Measurements from ENCODE around the gene SHROOM3. TPM values are rescaled to one million over a fixed set of nuclear protein-coding genes. Genes with fewer than 3 reads are reported as not detected.

The SHROOM3 gene
- total and polyA plus RNA-seq, 2 experiments from 2014 or later, result 11.3 to 73.5 TPM

DNA sequence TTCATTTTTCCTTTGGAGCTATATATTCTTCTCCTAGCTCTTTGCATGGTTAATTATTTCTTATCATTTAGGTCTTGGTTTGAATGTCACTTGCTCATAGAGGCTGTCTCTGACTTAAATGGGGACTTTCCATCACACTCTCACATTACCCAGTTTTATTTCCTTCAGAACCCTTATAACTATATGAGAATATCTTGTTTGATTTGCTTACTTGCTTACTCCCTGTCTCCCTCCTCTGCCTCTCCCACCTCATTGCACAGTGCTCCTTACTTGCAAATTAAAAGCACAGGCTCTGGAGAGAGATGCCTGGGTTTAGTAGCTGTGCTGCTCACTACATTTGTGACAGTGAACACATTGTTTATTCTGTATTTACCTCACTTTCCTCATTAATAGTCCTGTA lies 288.3 kb downstream of the SHROOM3 start (continued):
- TF ChIP-seq, protein P1, sequence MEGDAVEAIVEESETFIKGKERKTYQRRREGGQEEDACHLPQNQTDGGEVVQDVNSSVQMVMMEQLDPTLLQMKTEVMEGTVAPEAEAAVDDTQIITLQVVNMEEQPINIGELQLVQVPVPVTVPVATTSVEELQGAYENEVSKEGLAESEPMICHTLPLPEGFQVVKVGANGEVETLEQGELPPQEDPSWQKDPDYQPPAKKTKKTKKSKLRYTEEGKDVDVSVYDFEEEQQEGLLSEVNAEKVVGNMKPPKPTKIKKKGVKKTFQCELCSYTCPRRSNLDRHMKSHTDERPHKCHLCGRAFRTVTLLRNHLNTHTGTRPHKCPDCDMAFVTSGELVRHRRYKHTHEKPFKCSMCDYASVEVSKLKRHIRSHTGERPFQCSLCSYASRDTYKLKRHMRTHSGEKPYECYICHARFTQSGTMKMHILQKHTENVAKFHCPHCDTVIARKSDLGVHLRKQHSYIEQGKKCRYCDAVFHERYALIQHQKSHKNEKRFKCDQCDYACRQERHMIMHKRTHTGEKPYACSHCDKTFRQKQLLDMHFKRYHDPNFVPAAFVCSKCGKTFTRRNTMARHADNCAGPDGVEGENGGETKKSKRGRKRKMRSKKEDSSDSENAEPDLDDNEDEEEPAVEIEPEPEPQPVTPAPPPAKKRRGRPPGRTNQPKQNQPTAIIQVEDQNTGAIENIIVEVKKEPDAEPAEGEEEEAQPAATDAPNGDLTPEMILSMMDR (conservative IDR thresholded peaks at IDR 0.05; ENCODE audit: low read depth in 2 of 2), result no peak
- TF ChIP-seq, protein P2, sequence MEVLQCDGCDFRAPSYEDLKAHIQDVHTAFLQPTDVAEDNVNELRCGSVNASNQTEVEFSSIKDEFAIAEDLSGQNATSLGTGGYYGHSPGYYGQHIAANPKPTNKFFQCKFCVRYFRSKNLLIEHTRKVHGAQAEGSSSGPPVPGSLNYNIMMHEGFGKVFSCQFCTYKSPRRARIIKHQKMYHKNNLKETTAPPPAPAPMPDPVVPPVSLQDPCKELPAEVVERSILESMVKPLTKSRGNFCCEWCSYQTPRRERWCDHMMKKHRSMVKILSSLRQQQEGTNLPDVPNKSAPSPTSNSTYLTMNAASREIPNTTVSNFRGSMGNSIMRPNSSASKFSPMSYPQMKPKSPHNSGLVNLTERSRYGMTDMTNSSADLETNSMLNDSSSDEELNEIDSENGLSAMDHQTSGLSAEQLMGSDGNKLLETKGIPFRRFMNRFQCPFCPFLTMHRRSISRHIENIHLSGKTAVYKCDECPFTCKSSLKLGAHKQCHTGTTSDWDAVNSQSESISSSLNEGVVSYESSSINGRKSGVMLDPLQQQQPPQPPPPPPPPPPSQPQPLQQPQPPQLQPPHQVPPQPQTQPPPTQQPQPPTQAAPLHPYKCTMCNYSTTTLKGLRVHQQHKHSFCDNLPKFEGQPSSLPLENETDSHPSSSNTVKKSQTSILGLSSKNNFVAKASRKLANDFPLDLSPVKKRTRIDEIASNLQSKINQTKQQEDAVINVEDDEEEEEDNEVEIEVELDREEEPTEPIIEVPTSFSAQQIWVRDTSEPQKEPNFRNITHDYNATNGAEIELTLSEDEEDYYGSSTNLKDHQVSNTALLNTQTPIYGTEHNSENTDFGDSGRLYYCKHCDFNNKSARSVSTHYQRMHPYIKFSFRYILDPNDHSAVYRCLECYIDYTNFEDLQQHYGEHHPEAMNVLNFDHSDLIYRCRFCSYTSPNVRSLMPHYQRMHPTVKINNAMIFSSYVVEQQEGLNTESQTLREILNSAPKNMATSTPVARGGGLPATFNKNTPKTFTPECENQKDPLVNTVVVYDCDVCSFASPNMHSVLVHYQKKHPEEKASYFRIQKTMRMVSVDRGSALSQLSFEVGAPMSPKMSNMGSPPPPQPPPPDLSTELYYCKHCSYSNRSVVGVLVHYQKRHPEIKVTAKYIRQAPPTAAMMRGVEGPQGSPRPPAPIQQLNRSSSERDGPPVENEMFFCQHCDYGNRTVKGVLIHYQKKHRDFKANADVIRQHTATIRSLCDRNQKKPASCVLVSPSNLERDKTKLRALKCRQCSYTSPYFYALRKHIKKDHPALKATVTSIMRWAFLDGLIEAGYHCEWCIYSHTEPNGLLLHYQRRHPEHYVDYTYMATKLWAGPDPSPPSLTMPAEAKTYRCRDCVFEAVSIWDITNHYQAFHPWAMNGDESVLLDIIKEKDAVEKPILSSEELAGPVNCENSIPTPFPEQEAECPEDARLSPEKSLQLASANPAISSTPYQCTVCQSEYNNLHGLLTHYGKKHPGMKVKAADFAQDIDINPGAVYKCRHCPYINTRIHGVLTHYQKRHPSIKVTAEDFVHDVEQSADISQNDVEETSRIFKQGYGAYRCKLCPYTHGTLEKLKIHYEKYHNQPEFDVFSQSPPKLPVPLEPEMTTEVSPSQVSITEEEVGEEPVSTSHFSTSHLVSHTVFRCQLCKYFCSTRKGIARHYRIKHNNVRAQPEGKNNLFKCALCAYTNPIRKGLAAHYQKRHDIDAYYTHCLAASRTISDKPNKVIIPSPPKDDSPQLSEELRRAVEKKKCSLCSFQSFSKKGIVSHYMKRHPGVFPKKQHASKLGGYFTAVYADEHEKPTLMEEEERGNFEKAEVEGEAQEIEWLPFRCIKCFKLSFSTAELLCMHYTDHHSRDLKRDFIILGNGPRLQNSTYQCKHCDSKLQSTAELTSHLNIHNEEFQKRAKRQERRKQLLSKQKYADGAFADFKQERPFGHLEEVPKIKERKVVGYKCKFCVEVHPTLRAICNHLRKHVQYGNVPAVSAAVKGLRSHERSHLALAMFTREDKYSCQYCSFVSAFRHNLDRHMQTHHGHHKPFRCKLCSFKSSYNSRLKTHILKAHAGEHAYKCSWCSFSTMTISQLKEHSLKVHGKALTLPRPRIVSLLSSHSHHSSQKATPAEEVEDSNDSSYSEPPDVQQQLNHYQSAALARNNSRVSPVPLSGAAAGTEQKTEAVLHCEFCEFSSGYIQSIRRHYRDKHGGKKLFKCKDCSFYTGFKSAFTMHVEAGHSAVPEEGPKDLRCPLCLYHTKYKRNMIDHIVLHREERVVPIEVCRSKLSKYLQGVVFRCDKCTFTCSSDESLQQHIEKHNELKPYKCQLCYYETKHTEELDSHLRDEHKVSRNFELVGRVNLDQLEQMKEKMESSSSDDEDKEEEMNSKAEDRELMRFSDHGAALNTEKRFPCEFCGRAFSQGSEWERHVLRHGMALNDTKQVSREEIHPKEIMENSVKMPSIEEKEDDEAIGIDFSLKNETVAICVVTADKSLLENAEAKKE (CRISPR knock-in tag; IDR thresholded peaks at IDR 0.05), result no peak
- TF ChIP-seq NANOG (IDR thresholded peaks at IDR 0.05; ENCODE audit: borderline replicate concordance), result no peak
- no peak for TF ChIP-seq ZNF331 (CRISPR knock-in tag; IDR thresholded peaks at IDR 0.05; ENCODE audit: low read depth)

DNA sequence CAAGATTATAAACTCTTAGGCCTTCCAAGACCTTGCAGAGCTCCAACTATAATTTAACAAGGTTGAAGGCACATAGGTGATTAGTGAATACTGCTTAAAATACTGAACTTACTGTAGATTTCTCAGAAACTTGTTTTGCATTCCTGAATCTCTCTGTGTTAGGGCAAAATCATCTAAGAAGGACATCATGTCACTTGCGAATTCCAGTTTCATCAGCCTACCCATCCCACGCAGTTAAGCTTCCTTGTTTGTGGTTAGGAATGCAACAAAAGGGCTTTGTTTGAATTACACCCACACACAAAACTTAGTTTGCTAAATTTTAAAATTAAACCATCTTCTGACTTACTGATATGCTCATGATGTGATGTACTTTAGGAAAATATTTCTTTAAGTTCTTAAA lies 288.9 kb downstream of the SHROOM3 start:
- no peak overlapping the region for H2AFZ ChIP-seq
- no peaks in the 10 kb centered on the region for H3K9me2 ChIP-seq (ENCODE audit: insufficient read depth)
- H3K4me3 ChIP-seq, result no peak overlapping the region
- H3F3A ChIP-seq (replicated peaks; ENCODE audit: low read depth), result no peaks in the 10 kb centered on the region
- peak overlapping the region; percentile 64 for H3K27ac Mint-ChIP-seq
- ATAC-seq, result peak; percentile 67
- H3K9me3 Mint-ChIP-seq, result no peaks in the 10 kb centered on the region
- peaks cover 17% of the 10 kb centered on the region for H3K36me3 Mint-ChIP-seq (ENCODE audit: low read depth)
- H3K4me2 ChIP-seq, result peak overlapping the region; percentile 0; the same call in 1 of the 2 replicates
- peaks cover 50% of the 10 kb centered on the region for H3K4me1 Mint-ChIP-seq
- H3K4me3 Mint-ChIP-seq, result no peak overlapping the region
- H3K4me1 ChIP-seq (ENCODE audit: insufficient read depth), result peaks cover 47% of the 10 kb centered on the region
- no peaks in the 10 kb centered on the region for H3K27me3 ChIP-seq (ENCODE audit: insufficient read depth)
- H3K79me2 ChIP-seq (replicated peaks; ENCODE audit: insufficient read depth), result peaks cover 56% of the 10 kb centered on the region
- no peaks in the 10 kb centered on the region for H3K36me3 ChIP-seq (ENCODE audit: insufficient read depth)
- peak overlapping the region; percentile 75 for H3K27ac ChIP-seq (ENCODE audit: low read depth)
- peak; percentile 44 for DNase-seq (ENCODE audit: low spot score)
- no peaks in the 10 kb centered on the region for H3K27me3 Mint-ChIP-seq (ENCODE audit: insufficient read depth, low read depth, poor library complexity)
- 0 out of 2 replicates have a peak, but pooled peaks cover 2% of the 10 kb centered on the region for H4K20me1 ChIP-seq (replicated peaks; ENCODE audit: insufficient read depth)
- TF ChIP-seq NANOG (IDR thresholded peaks at IDR 0.05; ENCODE audit: borderline replicate concordance) (no peak), EZH2phosphoT487 (IDR thresholded peaks at IDR 0.05; ENCODE audit: unreplicated experiment) (no peak)
- TF ChIP-seq, protein P3, sequence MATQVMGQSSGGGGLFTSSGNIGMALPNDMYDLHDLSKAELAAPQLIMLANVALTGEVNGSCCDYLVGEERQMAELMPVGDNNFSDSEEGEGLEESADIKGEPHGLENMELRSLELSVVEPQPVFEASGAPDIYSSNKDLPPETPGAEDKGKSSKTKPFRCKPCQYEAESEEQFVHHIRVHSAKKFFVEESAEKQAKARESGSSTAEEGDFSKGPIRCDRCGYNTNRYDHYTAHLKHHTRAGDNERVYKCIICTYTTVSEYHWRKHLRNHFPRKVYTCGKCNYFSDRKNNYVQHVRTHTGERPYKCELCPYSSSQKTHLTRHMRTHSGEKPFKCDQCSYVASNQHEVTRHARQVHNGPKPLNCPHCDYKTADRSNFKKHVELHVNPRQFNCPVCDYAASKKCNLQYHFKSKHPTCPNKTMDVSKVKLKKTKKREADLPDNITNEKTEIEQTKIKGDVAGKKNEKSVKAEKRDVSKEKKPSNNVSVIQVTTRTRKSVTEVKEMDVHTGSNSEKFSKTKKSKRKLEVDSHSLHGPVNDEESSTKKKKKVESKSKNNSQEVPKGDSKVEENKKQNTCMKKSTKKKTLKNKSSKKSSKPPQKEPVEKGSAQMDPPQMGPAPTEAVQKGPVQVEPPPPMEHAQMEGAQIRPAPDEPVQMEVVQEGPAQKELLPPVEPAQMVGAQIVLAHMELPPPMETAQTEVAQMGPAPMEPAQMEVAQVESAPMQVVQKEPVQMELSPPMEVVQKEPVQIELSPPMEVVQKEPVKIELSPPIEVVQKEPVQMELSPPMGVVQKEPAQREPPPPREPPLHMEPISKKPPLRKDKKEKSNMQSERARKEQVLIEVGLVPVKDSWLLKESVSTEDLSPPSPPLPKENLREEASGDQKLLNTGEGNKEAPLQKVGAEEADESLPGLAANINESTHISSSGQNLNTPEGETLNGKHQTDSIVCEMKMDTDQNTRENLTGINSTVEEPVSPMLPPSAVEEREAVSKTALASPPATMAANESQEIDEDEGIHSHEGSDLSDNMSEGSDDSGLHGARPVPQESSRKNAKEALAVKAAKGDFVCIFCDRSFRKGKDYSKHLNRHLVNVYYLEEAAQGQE (IDR thresholded peaks at IDR 0.05; ENCODE audit: unreplicated experiment), result no peak

All from GM23338 (cell line).